ENCODE results near the gene AHRR.
"Not testable (repeated sequence)": the region's sequence is repeated elsewhere in the genome, so short reads cannot be mapped to it uniquely, and the experiment has no call there.

AHRR gene

GRCh38 chr5:380701-381309, 59.3 kb downstream of the AHRR start:
- no peak for DNase-seq

GRCh38 chr5:383066-383465, 61.6 kb downstream of the AHRR start:
- no peak for DNase-seq

- no peak for DNase-seq
Measured at GRCh38 chr5:383621-384020, 62.1 kb downstream of the AHRR start.

- DNase-seq = not testable (repeated sequence)
Measured at GRCh38 chr5:384576-384975, 63.1 kb downstream of the AHRR start.

- no peak for DNase-seq
Measured at GRCh38 chr5:385321-385720, 63.8 kb downstream of the AHRR start.

GRCh38 chr5:386432-387341, 65.2 kb downstream of the AHRR start:
- DNase-seq = no peak

- DNase-seq = no peak
Measured at GRCh38 chr5:387491-388265, 66.2 kb downstream of the AHRR start.

- no peak for DNase-seq
Measured at GRCh38 chr5:388266-389196, 67.0 kb downstream of the AHRR start.

- DNase-seq = no peak
Measured at GRCh38 chr5:389197-389821, 67.8 kb downstream of the AHRR start.

- DNase-seq = no peak
Measured at GRCh38 chr5:389891-390622, 68.5 kb downstream of the AHRR start.

GRCh38 chr5:390623-391491, 69.3 kb downstream of the AHRR start:
- no peak for DNase-seq

GRCh38 chr5:392431-392988, 71.0 kb downstream of the AHRR start:
- no peak for DNase-seq

- no peak for DNase-seq
Measured at GRCh38 chr5:393846-394275, 72.3 kb downstream of the AHRR start.

GRCh38 chr5:394671-395155, 73.2 kb downstream of the AHRR start:
- no peak for DNase-seq

- DNase-seq = no peak
Measured at GRCh38 chr5:395156-395920, 73.8 kb downstream of the AHRR start.

GRCh38 chr5:395921-396530, 74.5 kb downstream of the AHRR start:
- no peak for DNase-seq

- peak; percentile 19 for DNase-seq
Measured at GRCh38 chr5:396531-396961, 75.0 kb downstream of the AHRR start.

- DNase-seq = not testable (repeated sequence)
Measured at GRCh38 chr5:398141-398474, 76.6 kb downstream of the AHRR start.
